Measurements from ENCODE around the gene CCND3. TPM values are rescaled to one million over a fixed set of nuclear protein-coding genes. Genes with fewer than 3 reads are reported as not detected.
A peak's percentile ranks its signal among the peaks of the same experiment; 100 is the strongest.

The CCND3 gene
- total and polyA plus RNA-seq, 2 experiments from 2014 or later, result 20.0 to 43.1 TPM

- no peak for TF ChIP-seq CTCF (IDR thresholded peaks at IDR 0.05; ENCODE audit: low read depth, low read length)
- Histone ChIP-seq H3K27ac (peak overlapping the region; percentile 58), H3K4me3 (no peak overlapping the region), H3K36me3 (peaks cover 31% of the 10 kb centered on the region), H3K27me3 (peaks cover 3% of the 10 kb centered on the region), H3K4me1 (ENCODE audit: low read depth) (peaks cover 6% of the 10 kb centered on the region), H3K9me3 (ENCODE audit: low read depth) (no peaks in the 10 kb centered on the region)
- no peak for DNase-seq (ENCODE audit: low read depth in 1 of 2, low spot score in 1 of 2)
Measured at GRCh38 chr6:41935685-41936072, 5.9 kb downstream of the CCND3 start.

- peaks cover 6% of the 10 kb centered on the region for H3K4me1 ChIP-seq (ENCODE audit: low read depth)
- peaks cover under 1% of the 10 kb centered on the region for H3K27me3 ChIP-seq
- H3K4me3 ChIP-seq, result no peak overlapping the region
- peak overlapping the region; percentile 30 for H3K27ac ChIP-seq
- no peaks in the 10 kb centered on the region for H3K9me3 ChIP-seq (ENCODE audit: low read depth)
- peaks cover 36% of the 10 kb centered on the region for H3K36me3 ChIP-seq
- no peak for DNase-seq (ENCODE audit: low read depth in 1 of 2, low spot score in 1 of 2)
- TF ChIP-seq CTCF (IDR thresholded peaks at IDR 0.05; ENCODE audit: low read depth, low read length), result no peak
Measured at GRCh38 chr6:41935193-41935574, 6.4 kb downstream of the CCND3 start.

GRCh38 chr6:41934278-41935192, 7.1 kb downstream of the CCND3 start:
- DNase-seq (ENCODE audit: low read depth in 1 of 2, low spot score in 1 of 2), result no peak
- TF ChIP-seq CTCF (IDR thresholded peaks at IDR 0.05; ENCODE audit: low read depth, low read length), result no peak
- H3K9me3 ChIP-seq (ENCODE audit: low read depth), result no peaks in the 10 kb centered on the region
- H3K27ac ChIP-seq, result peak overlapping the region; percentile 30
- peaks cover 42% of the 10 kb centered on the region for H3K36me3 ChIP-seq
- H3K4me3 ChIP-seq, result no peak overlapping the region
- no peaks in the 10 kb centered on the region for H3K27me3 ChIP-seq
- peaks cover 6% of the 10 kb centered on the region for H3K4me1 ChIP-seq (ENCODE audit: low read depth)

- no peaks in the 10 kb centered on the region for H3K4me1 ChIP-seq (ENCODE audit: low read depth)
- no peak for TF ChIP-seq CTCF (IDR thresholded peaks at IDR 0.05; ENCODE audit: low read depth, low read length)
- peaks cover 62% of the 10 kb centered on the region for H3K36me3 ChIP-seq
Measured at GRCh38 chr6:41932378-41932777, 9.2 kb downstream of the CCND3 start.

GRCh38 chr6:41931792-41932191, 9.8 kb downstream of the CCND3 start:
- Histone ChIP-seq H3K4me1 (ENCODE audit: low read depth) (no peaks in the 10 kb centered on the region), H3K4me3 (no peak overlapping the region), H3K9me3 (ENCODE audit: low read depth) (no peaks in the 10 kb centered on the region), H3K27me3 (no peaks in the 10 kb centered on the region), H3K36me3 (peaks cover 65% of the 10 kb centered on the region), H3K27ac (no peak overlapping the region)
- no peak for DNase-seq (ENCODE audit: low read depth in 1 of 2, low spot score in 1 of 2)
- TF ChIP-seq CTCF (IDR thresholded peaks at IDR 0.05; ENCODE audit: low read depth, low read length), result no peak

More at GRCh38 chr6:41932378-41932777, 9.2 kb downstream of the CCND3 start:
- Histone ChIP-seq H3K27ac (no peak overlapping the region), H3K27me3 (no peaks in the 10 kb centered on the region), H3K4me3 (no peak overlapping the region), H3K9me3 (ENCODE audit: low read depth) (no peaks in the 10 kb centered on the region)
- no peak for DNase-seq (ENCODE audit: low read depth in 1 of 2, low spot score in 1 of 2)
